NCI-H2081 (cell line): ENCODE results near the gene ANHX.

Experiments used
- DNase-seq, 2 experiments: peaks; one replicate each; lab custom pipeline; 2025; lab: John Stamatoyannopoulos, UW

The ANHX gene

GRCh38 chr12:133203344-133204263 lies 32.1 kb downstream of the ANHX start:
- DNase-seq: no peak

- DNase-seq: peak in 1 of 2 experiments; percentile 17
Measured at GRCh38 chr12:133202493-133203343, 33.0 kb downstream of the ANHX start.

- DNase-seq: no peak
Measured at GRCh38 chr12:133201888-133202287, 33.8 kb downstream of the ANHX start.

GRCh38 chr12:133192847-133193246 lies 42.8 kb downstream of the ANHX start:
- DNase-seq: no peak

GRCh38 chr12:133190176-133190575 lies 45.5 kb downstream of the ANHX start:
- DNase-seq: no peak

GRCh38 chr12:133181238-133181959 lies 54.3 kb downstream of the ANHX start, which contains the start of gene ZNF268:
ZNF268 (plus strand) TSS chr12:133181495; CDS start chr12:133181998, 503 bp downstream.
- peak; percentile 95 for DNase-seq

GRCh38 chr12:133180669-133181068 lies 55.0 kb downstream of the ANHX start:
- DNase-seq: no peak

- no peak for DNase-seq
Measured at GRCh38 chr12:133174901-133175300, 60.8 kb downstream of the ANHX start.

GRCh38 chr12:133172491-133172890 lies 63.2 kb downstream of the ANHX start:
- no peak for DNase-seq
